IMR-90 (cell line): ENCODE measurements around the gene NPHS1. TPM values are rescaled to one million over a fixed set of nuclear protein-coding genes. Genes with fewer than 3 reads are reported as not detected.

Experiments used
- ATAC-seq: fragments of 200-7000 bp; cut with Tn5 transposase; 2 replicates; pipeline ENCODE4 v1.9.1; 2020; ENCODE audit warnings: low read depth, mild to moderate bottlenecking, moderate library complexity
- BruUV-seq: library from RNA; stranded (reverse); fragments of 400-500 nt; replicated peaks from 2 replicates; lab custom pipeline; 2021; lab: Mats Ljungman, UMichigan
- CTCF ChIA-PET: fragments of 300-600 bp; formaldehyde crosslinking; extraction: SDS; loops from one replicate; lab custom pipeline; 2021; ENCODE audit warnings: antibody characterized with exemption; lab: Yijun Ruan, JAX
- POLR2A ChIA-PET: fragments of 300-600 bp; sonication (Branson Sonifier 250); formaldehyde crosslinking; loops from one replicate; lab custom pipeline; 2022; ENCODE audit warnings: antibody characterized with exemption; ENCODE audit not compliant: unreplicated experiment; lab: Charles Lee
- DNase-seq: peaks from one replicate; pipeline ENCODE4 v3.0.0; 2013
- H2AFZ ChIP-seq: replicated peaks from 2 replicates; pipeline ENCODE3; 2013; ENCODE audit warnings: low read length, mild to moderate bottlenecking; ENCODE audit not compliant: poor library complexity
- H2AK5ac ChIP-seq: 2 replicates; pipeline ENCODE4 v1.6.1; 2013; ENCODE audit warnings: low read depth, low read length, inconsistent platforms
- H2AK9ac ChIP-seq: replicated peaks from 2 replicates; pipeline ENCODE3; 2013; ENCODE audit warnings: mild to moderate bottlenecking, low read depth, low read length, moderate library complexity; ENCODE audit not compliant: poor library complexity
- H2BK120ac ChIP-seq: 2 replicates; pipeline ENCODE4 v1.6.1; 2013; ENCODE audit warnings: low read depth, low read length, inconsistent platforms
- H2BK15ac ChIP-seq: 3 replicates; pipeline ENCODE4 v1.6.1; 2013; ENCODE audit warnings: low read depth, low read length, inconsistent platforms
- H2BK20ac ChIP-seq: 2 replicates; pipeline ENCODE4 v1.6.1; 2013; ENCODE audit warnings: low read depth, mild to moderate bottlenecking, inconsistent platforms, low read length, moderate library complexity
- H2BK5ac ChIP-seq: 2 replicates; pipeline ENCODE4 v1.6.1; 2013; ENCODE audit warnings: mild to moderate bottlenecking, low read depth, low read length, inconsistent platforms; ENCODE audit not compliant: poor library complexity, severe bottlenecking
- H3K14ac ChIP-seq: replicated peaks from 2 replicates; pipeline ENCODE4 v1.6.1; 2013; ENCODE audit warnings: low read depth, low read length, inconsistent platforms
- H3K18ac ChIP-seq: 2 replicates; pipeline ENCODE4 v1.6.1; 2013; ENCODE audit warnings: low read depth, low read length, control low read depth
- H3K23ac ChIP-seq: 2 replicates; pipeline ENCODE4 v1.6.1; 2013; ENCODE audit warnings: low read depth, low read length, inconsistent platforms
- H3K27ac ChIP-seq: 2 replicates; pipeline ENCODE4 v1.5.1; 2013; ENCODE audit warnings: mild to moderate bottlenecking, control low read depth, low read length; ENCODE audit not compliant: insufficient read depth
- H3K27me3 ChIP-seq: 2 replicates; pipeline ENCODE4 v1.6.1; 2013; ENCODE audit warnings: low read length; ENCODE audit not compliant: control insufficient read depth, insufficient read depth
- H3K36me3 ChIP-seq: 2 replicates; pipeline ENCODE4 v1.6.1; 2013; ENCODE audit warnings: low read length, mixed read lengths; ENCODE audit not compliant: control insufficient read depth, insufficient read depth
- H3K4ac ChIP-seq: 2 replicates; pipeline ENCODE4 v1.6.1; 2013; ENCODE audit warnings: low read depth, low read length, inconsistent platforms
- H3K4me1 ChIP-seq: 2 replicates; pipeline ENCODE4 v1.6.1; 2013; ENCODE audit warnings: low read length, mixed read lengths; ENCODE audit not compliant: control insufficient read depth, insufficient read depth
- H3K4me2 ChIP-seq: 2 replicates; pipeline ENCODE4 v1.6.1; 2013; ENCODE audit warnings: low read depth, mild to moderate bottlenecking, control low read depth, low read length, moderate library complexity
- H3K4me3 ChIP-seq: 2 replicates; pipeline ENCODE4 v1.5.1; 2013; ENCODE audit warnings: low read depth, mild to moderate bottlenecking, control low read depth, low read length, moderate library complexity; ENCODE audit not compliant: insufficient read depth
- H3K56ac ChIP-seq: 2 replicates; pipeline ENCODE4 v1.6.1; 2013; ENCODE audit warnings: low read length, inconsistent platforms; ENCODE audit not compliant: insufficient read depth; ENCODE audit errors: extremely low read depth
- H3K79me1 ChIP-seq, 2 experiments: 2 replicates each; pipeline ENCODE4 v1.6.1; 2013; ENCODE audit warnings: low read length in 2 of 2, inconsistent platforms in 1 of 2, low read depth in 1 of 2
- H3K9ac ChIP-seq: 2 replicates; pipeline ENCODE4 v1.6.1; 2013; ENCODE audit warnings: low read depth, low read length, control low read depth
- H3K9me1 ChIP-seq: 2 replicates; pipeline ENCODE4 v1.6.1; 2013; ENCODE audit warnings: low read length, inconsistent platforms; ENCODE audit not compliant: insufficient read depth
- H3K9me3 ChIP-seq: 2 replicates; pipeline ENCODE4 v1.6.1; 2013; ENCODE audit warnings: low read length; ENCODE audit not compliant: control insufficient read depth, insufficient read depth
- H4K20me1 ChIP-seq: 2 replicates; pipeline ENCODE4 v1.6.1; 2013; ENCODE audit warnings: low read length, inconsistent platforms; ENCODE audit not compliant: insufficient read depth
- H4K5ac ChIP-seq: 2 replicates; pipeline ENCODE4 v1.6.1; 2013; ENCODE audit warnings: mild to moderate bottlenecking, low read depth, low read length, control low read depth
- H4K8ac ChIP-seq, 2 experiments: 2 replicates each; pipeline ENCODE4 v1.6.1; 2013; ENCODE audit warnings: low read depth in 2 of 2, low read length in 2 of 2, control low read depth in 1 of 2, inconsistent platforms in 1 of 2
- H4K91ac ChIP-seq: 2 replicates; pipeline ENCODE4 v1.6.1; 2013; ENCODE audit warnings: low read depth, low read length, inconsistent platforms; ENCODE audit not compliant: insufficient read depth
- BHLHE40 ChIP-seq: fragments of 150-350 bp; IDR thresholded peaks from 2 replicates; pipeline ENCODE4 v1.6.1; 2016; ENCODE audit warnings: mild to moderate bottlenecking, low read depth, low read length
- CEBPB ChIP-seq: IDR thresholded peaks from 2 replicates; pipeline ENCODE4 v1.6.1; 2012; ENCODE audit warnings: low read depth, low read length, improper control_type of control experiment
- FOS ChIP-seq: fragments of 150-350 bp; IDR thresholded peaks from 2 replicates; pipeline ENCODE4 v1.6.1; 2016; ENCODE audit warnings: low read depth, low read length
- MAFK ChIP-seq: IDR thresholded peaks from 2 replicates; pipeline ENCODE4 v1.6.1; 2012; ENCODE audit warnings: low read depth, low read length, improper control_type of control experiment
- MXI1 ChIP-seq: IDR thresholded peaks from 2 replicates; pipeline ENCODE4 v1.6.1; 2012; ENCODE audit warnings: low read depth, mild to moderate bottlenecking, low read length, moderate library complexity, borderline replicate concordance
- WGBS, 2 experiments: methylation state at CpG; one replicate each; pipeline versions ENCODE4 v1.1.5 to v1.1.7; 2013; ENCODE audit warnings: missing lambda C conversion rate in 2 of 2; ENCODE audit not compliant: insufficient read length in 1 of 2; ENCODE audit errors: extremely low coverage in 2 of 2; 5-methylcytosine and 5-hydroxymethylcytosine counted together
- dilution Hi-C: fragments of 300-500 bp; cut with HindIII; formaldehyde crosslinking; loops from one replicate; pipeline ENCODE4 v1.14.3; 2018; ENCODE audit warnings: low sequenced_read_pairs; ENCODE audit not compliant: unreplicated experiment
- in situ Hi-C: fragments of 300-500 bp; cut with MboI; formaldehyde crosslinking; loops from 3 replicates; pipeline ENCODE4 v1.14.3; 2019; ENCODE audit warnings: low sequenced_read_pairs, inconsistent platforms, mixed read lengths
- intact Hi-C: fragments of 100-400 bp; cut with micrococcal nuclease; formaldehyde crosslinking; loops from 2 replicates; pipeline ENCODE4 v1.10.0; 2022
- polyA plus RNA-seq, 3 experiments: library from polyadenylated mRNA; depleted of rRNA; stranded (reverse); fragments of >200 nt; gene quantifications; 2 replicates each; pipeline ENCODE4 v1.2.3, GENCODE V29; 2012; ENCODE audit warnings: low replicate concordance in 1 of 3
- total RNA-seq: library from RNA; depleted of rRNA; stranded (reverse); fragments of >200 nt; gene quantifications from 2 replicates; pipeline ENCODE4 v1.2.3, GENCODE V29; 2012

NPHS1 gene
- total and polyA plus RNA-seq, 2 of the 4 experiments (the other 2 are of a cell fraction), result not detected

DNA sequence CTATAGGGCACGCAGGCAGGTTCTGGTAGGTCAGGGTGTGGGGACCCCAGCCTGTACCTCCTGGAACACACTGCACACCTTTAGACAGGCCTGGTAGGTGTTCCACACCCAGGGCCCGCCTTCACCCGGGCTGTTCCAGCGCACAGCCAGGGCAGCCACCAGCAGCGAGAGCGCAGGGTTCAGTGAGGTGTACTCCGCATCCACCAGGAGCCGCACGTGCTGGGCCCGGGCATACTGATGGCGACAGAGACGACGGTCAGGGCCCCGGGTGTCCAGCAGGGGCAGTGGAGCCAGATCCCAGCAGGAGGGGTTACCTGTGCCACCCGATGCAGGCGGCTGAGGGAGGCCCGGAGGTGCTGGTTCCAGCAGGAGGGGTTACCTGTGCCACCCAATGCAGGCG, 45.7 kb downstream of the NPHS1 start:
- Histone ChIP-seq H3K4me2 (no peak overlapping the region), H3K27ac (no peak overlapping the region), H3K18ac (no peak overlapping the region), H3K79me1 (no peaks in the 10 kb centered on the region), H4K8ac (no peak overlapping the region), H3K56ac (no peak overlapping the region), H2AFZ (no peak overlapping the region), H2BK5ac (no peak overlapping the region), H2BK20ac (no peak overlapping the region), H3K14ac (no peak overlapping the region), H3K4ac (no peak overlapping the region), H3K36me3 (no peaks in the 10 kb centered on the region), H3K9ac (no peak overlapping the region), H2AK5ac (no peak overlapping the region), H3K27me3 (peaks cover 23% of the 10 kb centered on the region), H2AK9ac (no peak overlapping the region), H3K4me1 (no peaks in the 10 kb centered on the region), H2BK120ac (no peak overlapping the region), H2BK15ac (no peak overlapping the region), H4K5ac (no peak overlapping the region), H3K9me1 (no peaks in the 10 kb centered on the region), H3K4me3 (no peak overlapping the region), H3K9me3 (no peaks in the 10 kb centered on the region), H4K20me1 (no peaks in the 10 kb centered on the region), H4K91ac (no peak overlapping the region), H3K23ac (no peak overlapping the region)
- DNase-seq (no peak), ATAC-seq (no peak)
- WGBS, 2 experiments, result 73% methylated on average over 14 of the region's 18 CpGs; no CpG with 5 or more reads in 1 of the 2 experiments
- no peak for TF ChIP-seq FOS
- TF ChIP-seq CEBPB, result no peak
- no peak for TF ChIP-seq BHLHE40
- no peak for TF ChIP-seq MAFK
- TF ChIP-seq MXI1, result no peak
- BruUV-seq, result no TSS peak
- dilution Hi-C loops, result no loop called here
- in situ Hi-C loops, result no loop called here
- intact Hi-C loops, result no loop called here
- ChIA-PET POLR2A (no interaction called here), CTCF (no interaction called here)
